Sigmoid colon (tissue), 4 donors: Measurements from ENCODE around the gene SLC39A11.

ENCODE experiments used
- CTCF ChIP-seq, 4 experiments: fragments of 450-650 bp in 3 of 4; fragments of 200-600 bp in 1 of 4; IDR thresholded peaks; one replicate each; pipeline ENCODE4 v1.5.1; 2016 to 2019; ENCODE audit warnings: antibody characterized with exemption in 4 of 4, mild to moderate bottlenecking in 3 of 4, moderate library complexity in 2 of 4
- EP300 ChIP-seq, 4 donors: sonication (generic); formaldehyde crosslinking; IDR thresholded peaks; one replicate each; pipeline ENCODE4 v1.6.1; 2017; ENCODE audit warnings: antibody characterized with exemption in 4 of 4
- POLR2A ChIP-seq, 2 donors: fragments of 450-650 bp; IDR thresholded peaks; one replicate each; pipeline ENCODE4 v1.6.1; 2016; ENCODE audit warnings: antibody characterized with exemption in 2 of 2, mild to moderate bottlenecking in 2 of 2, moderate library complexity in 2 of 2

DNA sequence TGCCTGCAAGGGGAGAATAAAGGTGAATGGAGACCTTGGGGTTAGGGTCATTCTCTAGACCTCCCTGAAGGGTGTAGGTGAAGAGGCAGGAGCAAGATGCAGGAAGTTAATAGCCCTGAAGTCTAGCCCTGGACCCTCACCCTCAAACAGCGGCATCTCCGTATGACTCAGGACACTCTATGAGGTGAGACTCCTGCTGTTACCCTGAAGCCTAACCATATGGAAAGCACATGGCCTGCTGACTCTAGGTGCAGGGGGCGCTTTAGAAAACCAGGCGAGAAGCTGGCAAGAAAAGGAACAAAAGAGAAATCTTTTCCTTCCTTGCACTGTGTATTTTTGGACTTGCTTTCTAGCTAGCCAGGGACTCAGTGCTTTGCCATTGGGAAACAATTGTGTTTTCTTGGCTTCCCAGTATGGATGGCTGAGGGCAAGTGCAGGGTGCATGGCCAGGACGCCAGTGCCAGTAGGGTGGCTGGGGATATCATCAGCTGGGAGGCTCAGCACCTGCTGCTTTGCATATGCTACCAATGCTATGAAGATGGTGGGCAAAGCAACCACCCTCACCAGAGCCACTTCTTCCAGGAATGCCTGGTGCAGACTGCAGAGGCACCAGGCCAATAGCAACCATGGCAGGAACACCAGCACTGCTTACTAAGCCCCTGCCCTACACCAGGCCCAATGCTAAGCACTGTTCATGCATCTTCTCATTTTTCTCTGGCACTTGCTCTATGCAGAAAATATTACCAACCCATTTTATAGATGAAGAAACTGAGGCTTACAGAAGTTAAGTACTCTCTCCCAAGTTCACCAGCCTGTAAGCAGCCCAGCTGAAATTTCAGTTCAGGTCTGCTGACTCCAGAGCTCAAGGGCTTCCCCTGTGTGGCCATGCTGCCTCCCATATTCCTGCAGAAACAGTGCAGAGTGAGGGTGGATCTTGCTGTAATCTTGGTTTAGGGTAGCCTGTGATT, 425.1 kb downstream of the SLC39A11 start:
- no peak for TF ChIP-seq CTCF (IDR thresholded peaks at IDR 0.05)
- no peak for TF ChIP-seq POLR2A (IDR thresholded peaks at IDR 0.05)
- TF ChIP-seq EP300 (IDR thresholded peaks at IDR 0.05) = no peak
